Measurements from ENCODE around the gene SMIM36.
A peak's percentile ranks its signal among the peaks of the same experiment; 100 is the strongest.
"Not testable (repeated sequence)": the region's sequence is repeated elsewhere in the genome, so short reads cannot be mapped to it uniquely, and the experiment has no call there.

The SMIM36 gene

GRCh38 chr17:55433629-55434422, 77.4 kb downstream of the SMIM36 start:
- no peak for DNase-seq (ENCODE audit: low spot score)

GRCh38 chr17:55433029-55433628, 78.1 kb downstream of the SMIM36 start:
- DNase-seq (ENCODE audit: low spot score), result no peak

DNA sequence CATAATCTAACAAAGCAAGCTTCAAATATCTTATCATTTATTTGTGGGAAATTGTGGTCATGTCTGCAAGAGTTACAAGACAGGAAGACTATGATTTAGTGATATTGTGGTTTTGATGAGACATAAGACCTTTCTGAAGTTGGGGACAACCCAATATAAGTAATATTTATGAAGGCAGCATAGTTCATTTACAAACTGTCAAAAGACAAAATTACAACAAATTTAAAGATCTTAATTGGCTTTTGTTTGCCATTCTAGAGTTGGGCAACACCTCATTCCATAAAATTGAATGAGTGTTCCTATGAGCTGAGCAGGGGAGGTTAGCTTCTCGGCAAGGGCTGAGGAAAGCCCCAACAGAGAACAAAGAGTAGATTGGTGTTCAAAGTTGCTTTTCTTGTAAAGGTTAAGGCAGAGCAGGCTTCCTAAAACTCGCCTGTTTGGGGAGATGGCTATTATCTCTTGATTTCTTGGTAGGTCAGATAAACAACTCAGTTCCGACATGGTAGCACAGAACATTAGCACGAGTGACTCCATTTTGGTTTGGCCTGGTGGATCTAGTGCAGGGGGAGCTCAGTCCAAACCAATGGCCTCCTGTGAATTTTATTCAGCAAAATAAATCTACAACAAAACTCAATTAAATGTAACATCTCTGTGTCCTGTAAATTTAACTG, 78.8 kb downstream of the SMIM36 start:
- no peak for DNase-seq (ENCODE audit: low spot score)

- DNase-seq (ENCODE audit: low spot score), result not testable (repeated sequence)
Observed at GRCh38 chr17:55431914-55432313, 79.3 kb downstream of the SMIM36 start.

DNA sequence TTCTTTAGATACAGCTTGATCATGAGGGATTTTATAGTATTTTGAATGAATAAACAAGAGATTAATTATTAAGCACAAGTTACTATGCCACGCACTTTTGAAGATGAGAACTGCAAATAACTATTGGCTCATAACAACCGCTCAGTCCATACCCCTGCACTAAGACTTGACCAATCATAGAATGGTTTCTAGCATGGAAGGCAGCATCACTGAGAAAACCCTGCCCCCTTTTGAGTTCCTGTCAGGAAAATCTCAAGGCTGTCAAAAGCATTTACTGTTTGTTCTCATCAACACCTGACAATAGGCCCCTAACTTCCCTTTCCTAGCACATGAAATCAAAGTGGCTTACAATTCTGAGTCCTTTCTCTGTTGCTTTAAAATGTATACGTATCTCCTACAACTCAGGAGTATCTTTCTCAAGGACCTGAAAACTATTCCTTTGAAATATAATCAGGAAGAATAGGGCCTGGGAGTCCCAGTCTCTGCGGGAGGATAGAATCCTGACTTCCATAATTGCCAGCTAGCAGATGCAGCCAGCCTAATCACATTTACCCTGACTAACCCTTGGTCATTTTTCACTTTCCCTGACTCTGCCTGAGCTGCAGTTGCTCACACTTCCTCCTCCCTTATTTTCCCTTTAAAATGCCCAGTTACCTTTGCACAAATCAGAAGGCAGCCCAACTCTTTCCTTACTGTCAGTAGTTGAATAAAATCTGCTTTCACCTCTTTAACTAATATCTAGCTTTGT, 80.5 kb downstream of the SMIM36 start:
- no peak for DNase-seq (ENCODE audit: low spot score)

GRCh38 chr17:55427587-55427882, 83.7 kb downstream of the SMIM36 start:
- DNase-seq (ENCODE audit: low spot score), result no peak

GRCh38 chr17:55426851-55427586, 84.2 kb downstream of the SMIM36 start:
- DNase-seq (ENCODE audit: low spot score), result peak; percentile 22

GRCh38 chr17:55424893-55425540, 86.2 kb downstream of the SMIM36 start:
- no peak for DNase-seq (ENCODE audit: low spot score)

DNA sequence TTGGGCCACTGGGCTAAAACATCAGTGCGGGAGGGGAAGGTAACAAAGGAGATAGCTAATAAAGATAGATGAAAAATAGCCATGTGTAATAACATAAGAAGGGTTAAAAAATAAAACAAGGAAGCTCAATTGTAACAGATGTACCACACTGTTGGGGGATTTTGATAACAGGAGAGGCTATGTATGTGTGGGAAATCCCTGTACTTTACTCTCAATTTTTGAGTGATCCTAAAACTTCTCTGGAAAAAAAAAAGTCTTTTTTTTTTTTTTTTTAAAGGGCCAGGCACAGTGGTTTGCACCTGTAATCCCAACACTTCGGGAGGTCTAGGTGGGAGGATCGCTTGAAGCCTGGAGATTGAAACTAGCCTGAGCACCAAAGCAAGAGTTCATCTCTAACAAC, 87.7 kb downstream of the SMIM36 start:
- DNase-seq (ENCODE audit: low spot score), result no peak

- not testable (repeated sequence) for DNase-seq (ENCODE audit: low spot score)
Observed at GRCh38 chr17:55422828-55423164, 88.5 kb downstream of the SMIM36 start.

GRCh38 chr17:55421179-55421934, 89.9 kb downstream of the SMIM36 start, which contains the start of gene MMD:
TSS of gene MMD (minus strand) at chr17:55421835. CDS start at chr17:55421695, 140 bp downstream.
- no peak for DNase-seq (ENCODE audit: low spot score)

DNA sequence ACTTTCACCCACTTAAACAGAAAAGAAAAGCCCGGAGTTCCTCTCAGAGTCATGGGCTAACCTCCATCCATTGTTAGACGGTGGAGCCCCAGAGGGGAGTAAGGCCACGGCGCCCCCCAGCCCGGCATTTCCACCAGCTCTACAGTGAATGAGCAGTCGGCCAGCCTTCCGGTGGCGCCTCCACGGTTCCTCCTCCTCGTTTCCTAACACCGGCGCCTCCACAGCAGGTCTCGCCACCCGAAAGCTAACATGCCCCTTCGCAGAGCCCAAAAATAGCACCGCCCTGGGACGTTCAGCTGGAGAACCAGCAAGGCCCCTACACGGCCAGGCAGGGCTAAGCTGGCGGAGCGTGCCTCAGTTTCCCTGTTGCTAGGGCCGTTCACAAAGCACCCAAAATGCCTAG, 90.5 kb downstream of the SMIM36 start:
- DNase-seq (ENCODE audit: low spot score), result peak; percentile 16

DNA sequence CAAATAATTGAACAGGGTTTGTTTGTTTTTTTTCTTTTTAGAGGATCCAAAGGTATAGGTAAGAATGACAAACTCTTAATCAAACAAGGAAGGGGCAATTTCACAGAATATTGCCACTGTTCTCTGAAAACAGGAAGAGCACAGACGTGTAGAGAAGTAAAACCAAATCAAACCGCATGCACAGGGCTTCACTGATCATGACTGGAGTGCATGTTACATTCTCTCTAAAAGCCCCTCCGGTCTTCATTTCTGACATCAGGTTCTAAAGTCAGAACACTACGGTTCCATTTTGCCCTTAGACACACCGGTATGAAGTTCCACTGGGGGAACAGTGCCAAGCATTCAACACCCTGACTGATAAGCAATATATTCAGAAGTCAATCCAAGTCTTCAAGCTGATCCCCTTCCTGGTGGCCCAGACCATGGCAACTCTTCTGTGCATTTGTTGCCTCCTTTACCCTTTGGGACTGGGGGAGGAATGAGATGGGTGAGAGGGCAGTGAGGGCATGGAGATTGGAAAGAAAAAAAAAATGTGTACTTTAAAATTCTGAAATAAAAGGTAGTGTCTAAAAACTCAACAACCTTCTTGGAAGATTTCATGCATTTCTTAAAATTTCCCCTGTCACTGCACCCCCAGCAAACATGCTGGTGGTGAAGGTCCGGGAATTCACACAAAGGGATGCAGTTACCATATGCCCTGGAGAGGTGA, 91.0 kb downstream of the SMIM36 start:
- DNase-seq (ENCODE audit: low spot score), result peak; percentile 29

- peak; percentile 40 for DNase-seq (ENCODE audit: low spot score)
Observed at GRCh38 chr17:55418369-55419268, 92.6 kb downstream of the SMIM36 start.

DNA sequence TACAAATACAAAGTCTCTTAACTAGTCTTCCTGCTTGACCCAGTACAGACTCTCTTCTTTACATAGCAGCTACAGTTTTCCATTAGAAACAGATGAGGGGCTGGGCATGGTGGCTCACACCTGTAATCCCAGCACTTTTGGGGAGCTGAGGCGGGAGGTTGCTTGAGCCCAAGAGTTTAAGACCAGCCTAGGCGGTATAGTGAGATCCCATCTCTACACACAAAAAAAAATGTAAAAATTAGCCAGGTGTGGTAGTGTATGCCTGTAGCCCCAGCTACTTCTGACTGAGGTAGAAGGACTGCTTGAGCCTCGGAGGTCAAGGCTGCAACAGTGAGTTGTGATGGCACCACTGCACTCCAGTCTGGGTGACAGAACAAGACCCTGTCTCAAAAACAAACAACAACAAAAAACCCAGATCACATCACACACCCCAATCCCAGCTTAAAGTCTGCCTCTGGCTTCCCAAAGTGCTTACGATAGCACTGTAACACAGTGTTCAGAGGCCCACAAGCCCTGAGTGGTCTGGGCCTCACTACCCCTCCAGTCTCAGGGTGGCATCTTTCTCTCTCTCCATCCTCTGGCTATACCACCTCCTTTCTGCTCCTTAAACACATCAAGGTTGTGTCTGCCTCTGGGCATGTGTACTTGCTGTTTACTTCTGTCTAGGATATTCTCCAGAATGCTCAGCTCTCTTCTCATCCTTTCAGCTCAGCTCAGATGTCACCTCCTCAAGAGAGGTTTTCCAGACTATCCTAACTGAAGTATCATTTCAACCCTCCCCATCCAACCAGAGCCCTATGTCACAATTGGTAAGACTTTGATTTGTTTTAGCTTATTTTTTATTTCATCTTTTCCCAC, 93.6 kb downstream of the SMIM36 start:
- DNase-seq (ENCODE audit: low spot score), result no peak

GRCh38 chr17:55416470-55417052, 94.7 kb downstream of the SMIM36 start:
- DNase-seq (ENCODE audit: low spot score), result peak; percentile 77

DNA sequence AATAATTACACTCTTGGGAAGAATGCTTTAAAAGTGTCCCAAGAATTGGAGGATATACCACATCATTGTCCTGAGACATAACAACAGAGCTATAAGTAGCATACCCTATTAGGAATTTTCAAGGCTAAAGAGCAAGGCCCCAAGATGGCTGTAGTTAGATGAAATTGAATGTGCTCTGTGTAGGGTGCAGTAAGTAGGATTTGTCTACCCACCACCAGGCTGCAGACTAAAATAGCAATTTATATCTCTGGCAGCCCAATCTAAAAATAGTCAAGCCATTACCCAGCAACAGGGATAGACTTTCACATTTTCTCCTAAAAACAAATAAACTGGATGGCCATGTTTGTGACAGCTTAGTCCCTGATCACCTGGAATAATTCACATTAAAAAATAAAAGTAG, 95.3 kb downstream of the SMIM36 start:
- peak; percentile 27 for DNase-seq (ENCODE audit: low spot score)

DNA sequence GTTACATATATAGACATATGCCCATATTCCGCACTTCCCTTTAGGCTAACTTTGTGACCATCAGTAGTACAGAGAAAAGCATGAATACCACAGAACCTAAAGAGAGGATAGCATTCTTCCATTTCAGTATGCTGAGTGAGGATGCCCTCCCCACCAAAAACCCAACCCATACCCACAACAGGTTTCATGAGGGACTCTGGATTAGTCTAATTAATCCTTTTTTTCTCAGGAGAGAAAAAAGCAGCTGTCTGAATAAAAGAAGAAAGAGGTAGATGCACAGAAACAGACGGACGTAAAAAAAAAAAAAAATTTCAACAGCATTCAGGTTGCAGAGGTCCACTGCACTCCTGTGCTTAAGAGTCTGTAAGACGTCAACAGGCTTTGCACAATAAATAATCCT, 96.3 kb downstream of the SMIM36 start:
- DNase-seq (ENCODE audit: low spot score), result no peak
